T-helper 1 cell treated with Interleukin-12 subunit alpha and Interleukin-12 subunit beta and Interleukin-4 antibody, amounts not matched to agents 30 μg/mL and 1 μg/mL, for 36 hours (primary cell): ENCODE results near the gene CEP250.
"Not testable (repeated sequence)": the region's sequence is repeated elsewhere in the genome, so short reads cannot be mapped to it uniquely, and the experiment has no call there.

Experiments
- H3K27ac Mint-ChIP-seq: one replicate; pipeline ENCODE4 v1.8.0; 2021; ENCODE audit warnings: mild to moderate bottlenecking, mixed read lengths
- H3K27me3 Mint-ChIP-seq: one replicate; pipeline ENCODE4 v1.8.0; 2021; ENCODE audit warnings: low read depth, mixed read lengths
- H3K36me3 Mint-ChIP-seq: one replicate; pipeline ENCODE4 v1.8.0; 2021; ENCODE audit warnings: low read depth, mixed read lengths
- H3K4me1 Mint-ChIP-seq: one replicate; pipeline ENCODE4 v1.8.0; 2021; ENCODE audit warnings: low read depth, mixed read lengths
- H3K4me3 Mint-ChIP-seq: one replicate; pipeline ENCODE4 v1.8.0; 2021; ENCODE audit warnings: mild to moderate bottlenecking, moderate library complexity, mixed read lengths
- H3K9me3 Mint-ChIP-seq: one replicate; pipeline ENCODE4 v1.8.0; 2021; ENCODE audit warnings: mixed read lengths

Gene CEP250

DNA sequence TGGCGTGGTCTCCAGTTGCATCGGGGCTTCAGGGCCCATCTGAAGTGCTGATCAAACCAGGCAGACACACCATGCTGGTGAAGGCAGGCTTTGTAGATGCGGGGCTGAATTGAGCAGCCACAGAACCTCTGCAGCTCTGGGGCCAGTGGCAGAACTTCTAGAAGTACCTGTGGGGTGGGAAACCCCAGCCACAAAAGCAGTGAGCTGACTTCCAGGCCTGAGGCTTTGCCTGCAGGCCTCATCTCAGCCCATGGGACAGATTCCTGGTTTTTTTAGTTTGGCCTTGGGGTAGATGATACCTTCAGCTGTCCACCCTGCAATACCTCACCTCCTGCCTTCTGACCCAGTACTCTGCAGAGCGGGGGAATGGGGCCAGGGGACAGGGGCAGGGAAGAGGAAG lies 59.9 kb downstream of the CEP250 start:
- no peaks in the 10 kb centered on the region for H3K4me1 Mint-ChIP-seq
- peaks cover 17% of the 10 kb centered on the region for H3K36me3 Mint-ChIP-seq
- H3K4me3 Mint-ChIP-seq = no peak overlapping the region

DNA sequence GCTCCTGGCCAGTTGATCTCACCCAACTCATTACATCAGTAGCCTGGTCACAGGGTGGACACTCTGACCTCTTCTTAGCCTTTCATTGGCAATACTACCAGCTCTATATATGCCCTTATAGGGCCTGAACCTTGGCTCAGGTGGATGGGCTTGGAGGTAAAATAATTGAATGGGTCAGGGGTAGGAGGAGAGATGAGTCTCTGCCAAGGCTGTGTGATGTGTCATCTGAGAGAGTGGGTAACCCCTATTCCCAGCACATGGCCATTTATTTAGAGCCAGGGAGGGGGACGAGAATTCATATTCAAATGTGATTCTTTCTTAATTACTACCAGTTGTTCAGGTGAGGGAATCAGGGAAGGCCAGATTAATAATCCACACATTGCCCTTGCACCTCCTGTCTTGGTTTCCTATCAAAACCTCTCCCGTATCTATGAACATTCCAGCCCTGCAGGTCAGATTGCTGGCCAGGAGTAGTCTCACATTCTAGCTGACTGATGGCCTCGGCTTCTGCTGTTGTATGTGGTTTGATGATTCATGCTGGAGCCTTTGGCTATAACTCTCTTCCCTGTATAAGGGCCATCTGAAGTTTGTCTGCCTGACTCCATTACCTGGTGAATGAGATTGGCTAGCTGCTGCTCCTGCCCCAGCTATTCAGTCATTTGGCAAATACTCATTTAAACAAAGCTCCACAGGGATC lies 60.7 kb downstream of the CEP250 start:
- Mint-ChIP-seq H3K36me3 (peaks cover 17% of the 10 kb centered on the region), H3K27ac (no peak overlapping the region), H3K4me3 (no peak overlapping the region), H3K27me3 (no peaks in the 10 kb centered on the region), H3K4me1 (no peaks in the 10 kb centered on the region), H3K9me3 (no peaks in the 10 kb centered on the region)

More for the DNA sequence above, 59.9 kb downstream of the CEP250 start:
- no peaks in the 10 kb centered on the region for H3K9me3 Mint-ChIP-seq
- H3K27ac Mint-ChIP-seq = no peak overlapping the region
- H3K27me3 Mint-ChIP-seq = no peaks in the 10 kb centered on the region

DNA sequence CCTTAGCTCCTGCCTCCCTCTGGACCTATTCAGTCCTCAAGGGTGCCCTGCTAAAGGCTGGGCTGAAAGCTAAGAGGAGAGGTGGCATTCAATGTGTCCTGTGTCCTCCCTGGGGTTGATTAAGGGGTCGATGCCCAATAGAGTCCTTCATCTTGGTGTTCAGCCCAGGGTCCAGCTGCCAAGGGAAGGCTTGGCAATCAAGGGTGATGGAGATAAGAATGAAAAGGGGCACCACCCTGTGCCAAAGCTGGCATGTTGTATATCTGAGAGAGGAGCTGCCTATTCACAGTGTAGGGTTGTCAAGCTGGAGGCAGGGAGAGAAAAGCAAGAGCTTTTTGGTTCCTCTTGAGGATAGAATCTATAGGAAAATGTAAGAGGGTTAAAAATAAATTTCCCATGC lies 61.7 kb downstream of the CEP250 start:
- no peaks in the 10 kb centered on the region for H3K27me3 Mint-ChIP-seq

DNA sequence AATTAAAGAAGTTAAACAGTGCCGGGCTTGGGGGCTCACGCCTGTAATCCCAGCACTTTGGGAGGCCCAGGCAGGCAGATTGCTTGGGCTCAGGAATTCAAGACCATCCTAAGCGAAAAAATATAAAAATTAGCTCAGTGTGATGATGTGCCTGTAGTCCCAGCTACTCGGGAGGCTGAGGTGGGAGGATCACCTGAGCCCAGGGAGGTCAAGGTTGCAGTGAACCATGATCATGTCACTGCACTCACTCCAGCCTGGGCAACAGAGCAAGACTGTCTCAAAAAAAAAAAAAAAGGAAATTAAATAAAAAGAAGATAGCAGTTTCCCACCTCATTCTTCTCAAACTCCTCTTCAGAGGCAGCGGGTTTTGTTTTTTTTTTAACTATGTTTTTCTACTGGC lies 62.4 kb downstream of the CEP250 start:
- not testable (repeated sequence) for H3K4me1 Mint-ChIP-seq, H3K27ac Mint-ChIP-seq, H3K36me3 Mint-ChIP-seq, H3K4me3 Mint-ChIP-seq, H3K27me3 Mint-ChIP-seq, H3K9me3 Mint-ChIP-seq

More for the DNA sequence above, 61.7 kb downstream of the CEP250 start:
- Mint-ChIP-seq H3K4me3 (no peak overlapping the region), H3K4me1 (no peaks in the 10 kb centered on the region), H3K27ac (no peak overlapping the region), H3K9me3 (no peaks in the 10 kb centered on the region), H3K36me3 (peaks cover 7% of the 10 kb centered on the region)

DNA sequence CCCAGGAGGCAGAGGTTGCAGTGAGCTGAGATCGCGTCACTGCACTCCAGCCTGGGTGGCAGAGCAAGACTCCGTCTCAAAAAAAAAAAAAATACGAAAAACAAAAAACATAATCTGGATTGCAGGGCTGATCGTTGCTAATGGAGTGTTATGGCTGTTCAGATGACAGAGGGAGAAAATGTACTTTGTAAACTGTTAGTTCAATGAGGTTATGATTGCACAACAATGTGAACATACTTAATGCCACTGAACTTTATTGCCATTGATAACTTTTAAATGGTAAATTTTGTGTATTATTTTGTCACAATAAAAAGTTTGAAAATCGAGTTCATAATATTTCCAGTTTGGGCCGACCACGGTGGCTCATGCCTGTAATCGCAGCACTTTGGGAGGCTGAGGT lies 63.6 kb downstream of the CEP250 start:
- Mint-ChIP-seq H3K4me1 (no peaks in the 10 kb centered on the region), H3K36me3 (peaks cover 2% of the 10 kb centered on the region), H3K9me3 (no peaks in the 10 kb centered on the region), H3K27me3 (no peaks in the 10 kb centered on the region), H3K27ac (no peak overlapping the region), H3K4me3 (no peak overlapping the region)

DNA sequence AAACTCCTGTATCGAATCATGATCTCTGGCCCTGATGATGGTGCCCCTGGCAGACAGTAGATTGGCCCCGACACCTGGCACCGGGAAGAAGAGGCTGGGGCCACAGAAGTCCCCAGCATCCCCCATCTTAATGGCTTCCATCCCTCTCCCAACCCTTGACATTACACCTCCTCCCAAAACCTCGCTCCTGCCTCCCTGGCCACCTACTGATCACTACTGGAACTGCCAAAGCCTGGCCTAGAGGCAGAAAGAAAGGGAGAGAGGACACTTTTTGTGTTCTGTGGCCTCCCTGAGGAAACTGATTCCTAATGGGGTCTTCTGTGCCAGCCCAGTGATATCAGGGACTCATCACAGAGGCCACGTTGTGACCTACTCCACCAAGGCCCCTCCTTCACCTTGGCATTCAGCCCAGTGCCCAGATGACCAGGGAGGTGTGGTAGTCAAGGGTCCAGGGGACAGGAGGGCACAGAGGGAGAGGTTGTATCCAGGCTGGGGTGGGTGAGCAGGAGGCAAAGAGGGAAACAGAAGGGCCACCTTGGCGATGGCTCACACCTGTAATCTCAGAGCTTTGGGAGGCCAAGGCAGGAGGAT lies 68.0 kb downstream of the CEP250 start:
- Mint-ChIP-seq H3K4me1 (no peaks in the 10 kb centered on the region), H3K4me3 (no peak overlapping the region), H3K9me3 (no peaks in the 10 kb centered on the region), H3K36me3 (no peaks in the 10 kb centered on the region), H3K27me3 (no peaks in the 10 kb centered on the region), H3K27ac (peak overlapping the region; percentile 45)

DNA sequence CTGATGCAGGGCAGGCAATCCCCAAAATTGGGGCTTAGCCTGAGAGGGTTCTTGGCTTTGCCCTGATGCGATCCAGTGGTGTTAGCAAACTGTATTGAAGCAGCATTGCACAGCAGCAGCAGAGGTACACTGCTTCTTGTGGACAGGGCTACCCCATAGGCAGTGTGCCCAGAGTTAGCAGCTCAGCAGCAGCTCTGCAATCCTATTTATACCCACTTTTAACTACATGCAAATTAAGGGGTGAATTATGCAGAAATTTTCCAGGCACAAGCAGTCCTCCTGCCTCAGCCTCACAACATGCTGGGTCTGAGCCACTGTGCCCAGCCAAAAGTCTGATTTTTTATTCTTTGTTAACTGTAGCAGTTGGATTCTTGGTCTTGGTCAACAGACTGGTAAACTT lies 70.2 kb downstream of the CEP250 start:
- H3K27me3 Mint-ChIP-seq = no peaks in the 10 kb centered on the region
- H3K27ac Mint-ChIP-seq = no peak overlapping the region
- no peak overlapping the region for H3K4me3 Mint-ChIP-seq
- H3K4me1 Mint-ChIP-seq = no peaks in the 10 kb centered on the region
- H3K9me3 Mint-ChIP-seq = no peaks in the 10 kb centered on the region
- H3K36me3 Mint-ChIP-seq = no peaks in the 10 kb centered on the region

DNA sequence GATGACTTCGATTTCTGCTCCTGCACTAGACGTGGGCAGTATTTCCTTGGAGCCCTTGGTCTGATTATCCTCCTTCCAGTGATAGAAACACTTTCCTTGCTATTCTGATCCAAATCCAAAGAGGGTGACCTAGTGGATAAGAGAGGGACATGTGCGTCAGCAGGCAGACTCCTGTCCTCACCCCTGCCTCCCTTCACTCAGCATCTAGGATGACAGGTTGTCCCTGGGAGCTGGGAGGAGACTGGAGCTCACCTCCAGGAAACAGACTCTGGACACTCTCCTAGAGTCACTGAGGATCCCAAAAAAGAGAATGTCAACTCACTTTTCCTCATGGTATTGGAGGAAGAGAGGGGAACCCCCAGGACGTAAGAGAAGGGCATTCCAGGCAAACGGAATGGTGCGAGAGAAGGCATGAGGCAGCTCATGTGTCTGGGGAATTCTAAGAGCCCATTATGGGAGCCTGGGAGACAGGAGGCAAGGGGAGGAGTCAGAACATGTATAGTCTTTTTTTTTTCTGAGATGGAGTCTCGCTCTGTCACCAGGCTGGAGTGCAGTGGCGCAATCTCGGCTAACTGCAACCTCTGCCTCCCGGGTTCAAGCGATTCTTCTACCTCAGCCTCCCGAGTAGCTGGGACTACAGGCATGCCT lies 71.8 kb downstream of the CEP250 start:
- no peaks in the 10 kb centered on the region for H3K36me3 Mint-ChIP-seq
- no peak overlapping the region for H3K27ac Mint-ChIP-seq
- H3K4me1 Mint-ChIP-seq = no peaks in the 10 kb centered on the region
- no peak overlapping the region for H3K4me3 Mint-ChIP-seq
- H3K9me3 Mint-ChIP-seq = no peaks in the 10 kb centered on the region
- H3K27me3 Mint-ChIP-seq = no peaks in the 10 kb centered on the region

DNA sequence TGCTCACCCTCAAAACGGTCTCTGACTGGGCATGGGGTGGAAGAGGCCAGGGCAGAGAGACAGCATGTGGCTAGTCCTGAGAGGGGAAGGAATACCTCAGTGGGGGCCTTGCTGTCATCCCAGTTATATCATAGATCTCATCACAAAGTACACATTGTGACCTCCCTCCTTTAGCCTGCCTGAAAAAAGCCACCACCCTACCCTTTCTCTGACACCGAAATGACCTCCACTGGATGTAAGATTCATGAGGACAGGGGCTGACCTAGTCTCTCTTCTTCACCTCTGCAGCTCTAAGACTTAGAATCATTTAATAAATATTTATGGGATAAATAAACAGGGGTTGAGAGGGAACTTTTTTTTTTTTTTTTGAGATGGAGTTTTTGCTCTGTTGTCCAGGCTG lies 74.2 kb downstream of the CEP250 start, which contains the start of gene C20orf173:
TSS of gene C20orf173 (minus strand) at position 101 of the 400 bp plus-strand sequence. CDS start 279 bp downstream, outside the sequence.
- Mint-ChIP-seq H3K9me3 (no peaks in the 10 kb centered on the region), H3K4me1 (no peaks in the 10 kb centered on the region), H3K27me3 (no peaks in the 10 kb centered on the region), H3K27ac (no peak within 1 kb of the TSS), H3K4me3 (no peak within 1 kb of the TSS), H3K36me3 (no peaks in the 10 kb centered on the region)

DNA sequence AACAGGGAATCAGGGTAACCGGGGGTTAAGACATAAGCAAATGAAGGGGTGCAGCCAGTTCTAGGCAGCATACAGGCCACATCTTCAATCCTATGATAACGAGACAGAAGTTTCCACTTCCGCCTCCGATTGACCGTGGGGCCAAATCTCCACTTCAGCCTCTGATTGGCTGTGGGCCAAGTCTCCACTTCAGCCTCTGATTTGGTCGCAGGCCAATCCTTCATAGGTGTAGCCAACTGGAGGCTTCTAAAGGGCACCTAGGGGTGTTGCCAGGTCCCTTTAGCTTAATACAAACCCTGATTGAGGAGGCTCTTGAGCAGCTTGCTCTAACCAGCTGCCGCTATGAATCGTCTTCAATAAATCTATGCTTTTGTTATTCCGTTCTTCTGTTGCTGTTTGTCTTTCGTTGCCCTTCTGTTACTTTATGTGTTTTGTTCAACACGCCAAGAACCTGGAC lies 84.4 kb downstream of the CEP250 start:
- no peaks in the 10 kb centered on the region for H3K27me3 Mint-ChIP-seq
- no peak overlapping the region for H3K4me3 Mint-ChIP-seq
- no peak overlapping the region for H3K27ac Mint-ChIP-seq
- H3K36me3 Mint-ChIP-seq = peaks cover 3% of the 10 kb centered on the region
- H3K9me3 Mint-ChIP-seq = no peaks in the 10 kb centered on the region
- peaks cover 10% of the 10 kb centered on the region for H3K4me1 Mint-ChIP-seq

DNA sequence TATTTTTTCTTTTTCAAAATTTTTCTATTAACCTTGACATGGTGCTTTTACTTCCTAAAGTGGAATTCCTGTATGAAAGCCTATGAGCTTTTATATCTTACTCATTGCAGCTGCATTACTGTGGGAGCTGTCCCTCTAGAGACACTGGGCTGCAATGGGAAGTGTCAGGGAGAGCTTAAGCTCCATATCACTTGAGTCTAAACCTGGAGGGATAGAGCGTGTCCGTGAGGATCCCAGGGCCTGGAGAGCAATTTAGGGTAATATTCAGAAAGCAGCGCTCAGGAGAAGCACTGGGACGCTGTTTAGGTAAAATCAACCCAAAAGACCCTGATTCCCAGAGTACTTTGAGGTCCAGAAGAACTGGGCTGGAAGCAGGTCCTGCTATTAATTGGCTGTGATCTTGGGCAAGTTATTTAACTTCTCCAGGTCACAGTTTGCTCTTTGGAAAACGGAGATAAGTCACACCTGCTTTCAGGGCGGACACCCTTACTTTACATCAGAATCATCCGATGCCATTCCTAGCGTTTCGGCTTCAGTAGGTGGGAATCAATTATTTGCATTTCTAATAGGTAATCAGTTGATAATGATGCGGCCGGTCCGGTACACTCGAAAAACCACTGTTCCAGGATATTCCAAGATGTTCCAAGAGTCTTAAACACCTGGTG lies 85.9 kb downstream of the CEP250 start:
- Mint-ChIP-seq H3K9me3 (no peaks in the 10 kb centered on the region), H3K4me3 (peak overlapping the region; percentile 87), H3K27me3 (no peaks in the 10 kb centered on the region), H3K4me1 (peaks cover 10% of the 10 kb centered on the region), H3K27ac (no peak overlapping the region), H3K36me3 (peaks cover 3% of the 10 kb centered on the region)

DNA sequence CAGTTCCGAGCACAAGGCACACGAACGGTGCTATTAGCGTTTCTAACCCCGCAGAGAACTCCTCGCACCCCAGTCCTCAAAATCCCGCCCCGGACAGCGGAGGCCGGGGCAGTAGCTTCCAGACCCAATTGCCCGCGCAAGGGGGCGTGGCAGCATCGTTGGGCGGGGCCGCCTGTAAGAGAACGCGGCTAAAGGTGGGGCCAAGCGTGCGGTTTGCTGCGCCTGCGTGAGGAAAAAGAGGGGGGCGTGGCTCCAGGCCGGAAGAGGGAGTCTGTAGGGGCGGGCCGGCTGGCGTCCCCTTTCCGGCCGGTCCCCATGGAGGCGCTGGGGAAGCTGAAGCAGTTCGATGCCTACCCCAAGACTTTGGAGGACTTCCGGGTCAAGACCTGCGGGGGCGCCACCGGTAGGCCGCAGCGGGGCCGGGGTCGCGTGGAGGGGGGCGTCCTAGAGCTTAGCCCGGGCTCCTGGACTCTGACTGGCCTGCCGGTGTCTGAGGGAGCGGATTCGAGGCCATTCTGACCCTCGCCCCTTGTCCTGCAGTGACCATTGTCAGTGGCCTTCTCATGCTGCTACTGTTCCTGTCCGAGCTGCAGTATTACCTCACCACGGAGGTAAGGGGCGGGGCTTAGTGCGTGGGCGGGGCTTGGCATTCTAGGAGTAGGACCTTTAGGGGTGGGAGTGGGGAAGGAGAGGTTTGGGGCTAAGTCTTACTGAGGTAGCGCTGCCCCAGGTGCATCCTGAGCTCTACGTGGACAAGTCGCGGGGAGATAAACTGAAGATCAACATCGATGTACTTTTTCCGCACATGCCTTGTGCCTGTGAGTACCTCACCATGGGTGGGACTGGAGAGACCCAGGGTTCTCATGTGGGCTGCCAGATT lies 86.6 kb downstream of the CEP250 start, which contains the start of gene ERGIC3:
TSS of gene ERGIC3 (plus strand) at position 296 of the 880 bp plus-strand sequence. CDS start at position 316, 20 bp downstream.
- H3K4me3 Mint-ChIP-seq = peak within 1 kb of the TSS; percentile 87
- H3K27ac Mint-ChIP-seq = peak within 1 kb of the TSS; percentile 85
- peaks cover 10% of the 10 kb centered on the region for H3K4me1 Mint-ChIP-seq
- peaks cover 3% of the 10 kb centered on the region for H3K36me3 Mint-ChIP-seq
- no peaks in the 10 kb centered on the region for H3K27me3 Mint-ChIP-seq
- H3K9me3 Mint-ChIP-seq = no peaks in the 10 kb centered on the region

DNA sequence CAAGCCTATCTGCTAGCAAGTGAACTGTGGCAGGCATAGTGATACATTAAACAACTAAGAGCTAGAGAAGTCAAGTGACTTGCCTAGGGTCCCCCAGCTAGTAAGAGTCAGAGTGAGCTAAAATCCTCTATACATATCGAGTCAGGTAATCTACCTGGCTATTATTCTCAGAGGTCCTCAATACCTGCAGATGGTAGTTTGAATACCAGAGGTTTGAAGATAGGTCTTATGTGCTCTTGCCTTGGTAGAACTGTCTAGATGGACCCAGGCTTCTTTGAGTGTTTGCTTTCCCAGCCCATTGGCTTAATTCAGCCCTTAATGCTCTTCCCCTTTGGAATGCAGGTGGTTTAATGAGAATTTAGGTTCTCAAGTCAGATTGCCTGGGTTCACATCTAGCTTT lies 87.6 kb downstream of the CEP250 start:
- H3K27me3 Mint-ChIP-seq = no peaks in the 10 kb centered on the region
- H3K27ac Mint-ChIP-seq = peak overlapping the region; percentile 85
- peaks cover 10% of the 10 kb centered on the region for H3K4me1 Mint-ChIP-seq
- H3K4me3 Mint-ChIP-seq = peak overlapping the region; percentile 87
- H3K9me3 Mint-ChIP-seq = no peaks in the 10 kb centered on the region
- H3K36me3 Mint-ChIP-seq = peaks cover 3% of the 10 kb centered on the region

DNA sequence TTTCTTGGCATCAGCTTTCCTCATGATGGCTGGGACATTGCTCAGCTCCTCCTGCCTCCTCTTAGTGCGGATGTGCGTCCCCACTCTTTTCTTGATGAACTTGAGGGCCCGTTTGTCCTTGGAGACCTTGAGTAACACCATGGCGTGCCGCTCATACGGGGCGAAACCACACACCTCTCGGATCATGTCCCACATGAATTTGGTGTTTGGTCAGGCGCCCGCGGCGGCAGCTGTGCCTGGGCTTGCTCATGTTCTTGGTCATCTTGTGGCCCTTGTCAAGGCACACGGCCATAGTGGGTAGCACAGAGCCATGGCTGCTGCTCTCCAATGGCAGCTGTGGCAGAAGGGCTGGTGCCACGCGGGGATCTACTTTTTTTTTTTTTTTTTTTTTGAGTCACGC lies 89.0 kb downstream of the CEP250 start:
- Mint-ChIP-seq H3K4me1 (peaks cover 10% of the 10 kb centered on the region), H3K27ac (no peak overlapping the region), H3K4me3 (no peak overlapping the region), H3K36me3 (peaks cover 5% of the 10 kb centered on the region), H3K9me3 (no peaks in the 10 kb centered on the region), H3K27me3 (no peaks in the 10 kb centered on the region)
